Stimulated activated CD4-positive, alpha-beta T cell treated with anti-CD3 and anti-CD28 coated beads, Interleukin-1b, Interleukin-23, amount 100 ng/mL, for 1 hour (primary cell): Measurements from ENCODE around the gene SLC2A9.

Experiments used
- DNase-seq, 2 donors: peaks; one replicate each; pipeline ENCODE4 v3.0.0-alpha.2; 2020; ENCODE audit warnings: low read depth in 2 of 2

The SLC2A9 gene

DNA sequence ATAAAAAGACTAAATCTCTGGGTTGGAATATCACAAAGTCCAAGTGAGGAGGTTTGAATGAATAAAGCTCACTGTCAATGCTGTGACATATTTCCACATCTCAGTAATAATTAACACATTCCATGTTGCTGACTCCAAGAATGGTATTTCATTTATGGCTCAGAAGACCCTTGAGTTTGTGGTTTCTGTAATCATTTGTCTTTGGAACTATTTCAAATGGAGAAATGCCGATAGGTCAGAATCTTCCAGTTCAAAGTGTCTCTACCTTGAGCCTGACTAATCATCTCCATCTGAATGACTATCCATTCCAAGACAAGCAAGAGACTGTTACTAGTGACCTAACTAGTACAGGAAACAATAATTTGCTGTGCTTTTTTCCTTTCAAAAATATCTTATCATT is 24.2 kb upstream of the SLC2A9 start:
- no peak for DNase-seq

- DNase-seq: no peak
Observed at GRCh38 chr4:10041036-10041435, 19.7 kb upstream of the SLC2A9 start.

DNA sequence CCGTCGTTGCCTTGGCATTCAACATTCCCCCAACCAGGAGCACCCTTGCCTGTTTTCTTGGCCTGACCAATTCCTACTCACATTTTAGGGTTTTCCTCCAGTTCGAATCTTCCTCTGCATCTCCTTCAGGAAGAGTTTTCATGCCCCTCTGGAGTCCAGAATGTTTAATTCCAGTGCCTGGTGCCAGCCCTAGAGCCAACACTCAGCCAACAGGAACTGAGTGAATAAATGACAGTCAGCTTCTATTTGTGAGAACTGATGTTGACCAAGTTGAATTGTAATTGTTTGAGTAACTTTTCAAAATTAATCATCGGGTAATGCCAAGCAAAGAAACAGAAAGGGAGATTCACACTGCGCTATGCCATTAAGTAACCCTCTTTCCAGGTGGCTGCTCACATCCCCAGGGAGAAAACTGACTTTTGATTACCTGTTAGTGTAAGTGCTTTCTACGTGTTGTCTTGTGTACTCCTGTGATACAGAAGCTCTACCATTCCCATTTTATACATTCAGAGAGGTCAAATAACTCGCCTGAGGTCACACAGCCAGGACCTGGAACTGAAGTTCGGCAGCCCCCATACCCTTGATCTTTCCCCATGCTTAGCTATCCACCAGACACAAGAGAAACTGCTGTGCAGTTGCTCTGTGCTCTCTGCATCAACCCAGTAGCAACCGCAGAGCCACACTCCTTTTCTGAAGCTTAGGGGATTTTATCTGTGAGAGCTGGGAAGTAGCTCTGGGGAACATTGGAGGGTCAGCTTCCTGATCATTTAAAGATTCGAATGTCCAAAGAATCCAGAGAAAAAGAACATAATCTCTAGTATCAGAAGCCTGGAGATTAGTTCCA is 19.0 kb upstream of the SLC2A9 start:
- no peak for DNase-seq

GRCh38 chr4:10036807-10037342 is 15.6 kb upstream of the SLC2A9 start:
- no peak for DNase-seq

- DNase-seq: no peak
Observed at GRCh38 chr4:10035130-10035529, 13.8 kb upstream of the SLC2A9 start.

DNA sequence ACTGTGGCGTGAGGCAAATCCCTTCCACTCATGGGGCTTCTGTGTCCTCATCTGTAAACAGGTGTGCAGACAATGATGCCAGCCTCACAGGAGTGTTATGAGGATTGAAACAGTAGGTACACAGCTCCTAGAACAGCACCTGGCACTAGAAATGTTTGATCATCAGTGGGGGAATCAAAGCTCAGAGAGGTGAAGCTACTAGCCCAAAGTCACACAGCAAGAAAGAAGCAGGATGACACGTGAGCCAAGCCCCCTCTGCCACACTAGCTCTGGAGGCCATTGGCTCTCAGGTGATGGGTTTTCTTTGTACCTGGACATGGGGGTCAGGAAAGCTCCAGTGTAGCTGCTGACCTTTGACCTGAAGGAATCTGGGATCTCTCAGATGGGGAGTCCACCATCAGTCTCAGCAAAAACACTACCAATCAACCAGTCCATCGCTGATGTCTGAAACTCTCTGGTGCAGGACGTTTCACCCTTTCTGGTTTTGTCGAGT is 13.4 kb upstream of the SLC2A9 start:
- DNase-seq: no peak

DNA sequence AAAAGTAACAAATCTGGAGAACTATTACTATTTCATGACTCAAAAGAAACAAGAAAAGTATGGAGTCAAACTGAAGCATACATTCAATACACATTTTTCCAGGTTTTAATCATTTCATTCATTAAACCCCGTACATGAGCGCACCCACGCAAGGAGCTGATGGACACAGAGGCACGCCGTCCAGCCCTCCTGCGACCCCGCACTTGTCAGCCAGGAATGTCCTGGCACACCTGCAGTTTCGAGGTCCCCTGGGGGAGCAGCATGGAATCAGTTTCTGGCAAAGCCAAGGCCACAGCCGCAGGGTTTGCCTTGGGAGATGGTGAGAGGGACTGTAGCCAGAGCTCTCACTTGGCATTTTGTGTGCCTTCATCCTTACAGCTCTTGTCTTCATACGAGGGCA is 12.8 kb upstream of the SLC2A9 start:
- no peak for DNase-seq

DNA sequence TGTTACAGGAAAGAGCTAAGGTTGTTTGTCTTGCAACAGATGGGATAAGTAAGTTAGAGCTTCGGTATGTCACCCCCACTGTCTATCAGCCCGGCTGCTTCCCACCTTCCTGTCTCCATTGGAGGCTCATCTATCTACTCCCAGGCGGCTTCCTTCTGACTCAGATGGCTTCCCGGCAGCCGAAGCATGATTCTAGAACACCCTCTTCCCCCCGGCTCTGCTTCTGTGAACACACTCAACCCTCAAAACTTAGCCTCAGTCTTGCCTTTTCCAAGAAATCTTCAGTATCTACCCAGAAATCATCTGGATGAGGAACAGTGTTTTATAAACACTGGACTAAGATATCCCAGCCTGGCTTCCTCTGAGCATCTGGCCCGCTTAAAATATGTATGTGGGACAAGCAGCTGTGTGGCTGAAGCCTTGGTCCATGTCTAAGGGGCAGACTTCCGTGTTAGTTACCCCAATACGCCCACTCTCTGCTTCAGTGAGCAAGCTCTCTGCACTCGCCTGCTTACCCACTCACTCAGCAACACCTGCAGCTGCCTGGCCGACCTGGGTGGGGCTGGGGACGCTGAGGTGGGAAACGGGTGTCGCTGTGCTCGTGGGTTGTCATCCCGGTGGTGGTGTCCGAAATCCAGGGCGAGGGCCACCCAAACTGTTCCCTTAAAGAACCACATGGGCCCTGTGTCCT is 12.0 kb upstream of the SLC2A9 start:
- no peak for DNase-seq

GRCh38 chr4:10032625-10033024 is 11.3 kb upstream of the SLC2A9 start:
- no peak for DNase-seq

DNA sequence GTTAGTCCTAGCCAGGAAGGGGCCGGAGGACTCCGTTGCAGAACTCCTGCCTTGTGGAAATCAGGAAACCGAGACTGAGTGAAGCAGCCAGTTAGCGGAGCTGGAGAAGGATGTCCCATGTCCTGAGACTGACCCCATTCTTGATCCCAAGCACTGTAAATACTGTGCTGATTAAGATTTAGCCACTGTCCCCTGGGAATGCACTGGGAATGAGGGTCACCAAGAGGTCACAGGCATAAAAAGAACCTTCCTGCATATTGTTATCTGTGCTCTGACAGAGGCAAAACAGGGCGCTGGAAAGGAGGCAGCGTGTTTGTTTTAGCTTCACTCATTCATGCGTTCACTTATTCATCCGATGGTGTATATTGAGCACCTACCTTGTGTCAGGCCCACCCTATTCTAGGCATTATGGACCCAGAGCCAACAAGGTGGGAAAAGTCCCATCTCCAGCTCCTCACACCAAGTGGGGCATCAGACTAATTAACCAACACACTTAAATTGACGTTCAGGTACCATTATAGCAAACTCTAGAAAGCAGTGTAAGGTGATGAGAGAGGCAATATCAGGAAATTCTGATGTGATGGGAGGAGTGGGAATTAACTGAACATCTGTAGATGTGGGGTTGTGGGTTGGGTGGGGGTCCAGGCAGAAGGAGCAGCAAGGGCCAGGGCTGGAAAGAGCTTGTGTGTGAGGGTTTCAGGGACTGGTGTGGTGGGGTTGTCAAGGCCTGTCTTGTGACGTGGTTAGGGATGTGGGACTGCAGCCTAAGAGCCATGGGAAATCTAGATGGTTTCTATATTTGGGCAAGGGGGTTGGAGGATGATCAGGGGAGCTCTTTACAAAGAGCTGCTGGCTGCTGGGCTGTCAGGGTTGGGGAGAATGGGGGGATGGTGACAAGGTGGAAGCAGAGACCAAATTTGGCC is 10.6 kb upstream of the SLC2A9 start:
- no peak for DNase-seq

GRCh38 chr4:10030972-10031667 is 9.8 kb upstream of the SLC2A9 start:
- DNase-seq: no peak

- no peak for DNase-seq
Observed at GRCh38 chr4:10029403-10029802, 8.1 kb upstream of the SLC2A9 start.

DNA sequence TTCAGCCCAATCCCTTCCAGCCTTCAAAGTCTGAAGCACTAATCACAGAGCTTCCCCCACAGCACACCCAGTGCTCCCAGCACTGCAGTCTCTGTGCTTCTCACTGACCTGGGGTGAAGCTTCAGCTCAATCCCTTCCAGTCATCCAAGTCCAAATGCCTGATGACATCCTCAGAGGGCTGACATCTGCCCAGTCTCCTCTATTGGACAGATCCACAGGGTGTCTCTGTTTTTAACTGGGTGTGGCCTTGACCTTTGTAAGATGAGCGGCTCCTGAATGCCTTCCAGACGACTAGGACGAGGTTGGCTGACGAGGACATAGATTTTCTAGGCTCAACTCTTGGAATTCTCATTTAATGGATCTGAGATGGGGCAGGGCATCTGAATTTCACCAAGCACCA is 7.6 kb upstream of the SLC2A9 start:
- no peak for DNase-seq

GRCh38 chr4:10026485-10026884 is 5.2 kb upstream of the SLC2A9 start:
- DNase-seq: no peak

DNA sequence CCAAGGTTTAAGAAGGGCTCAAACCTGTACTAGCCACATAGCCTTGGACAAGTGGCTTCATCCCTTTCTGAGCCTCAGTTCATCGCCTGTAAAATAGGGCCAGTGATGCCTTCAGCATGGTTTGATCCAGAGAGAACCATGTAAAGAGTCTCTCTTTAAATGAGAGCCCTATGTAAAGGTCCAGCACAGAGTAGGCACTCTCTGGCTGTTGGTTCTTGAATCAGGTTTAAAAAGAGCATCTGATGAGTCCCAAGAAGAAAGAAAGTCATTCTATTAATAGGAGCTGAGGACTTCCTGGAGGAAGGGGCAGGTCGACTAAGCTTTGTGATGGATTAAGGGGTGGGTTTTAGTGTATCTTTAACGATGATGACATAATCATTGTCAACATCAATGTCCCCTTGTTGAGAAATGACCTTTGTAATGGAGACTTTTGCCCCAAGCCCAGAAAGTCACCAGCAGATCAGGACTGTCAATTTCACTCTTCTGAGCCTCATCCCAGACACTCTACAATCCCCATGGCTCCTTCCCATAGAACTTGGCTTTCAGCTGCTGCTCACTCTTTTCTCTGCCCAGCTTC is 4.0 kb upstream of the SLC2A9 start:
- no peak for DNase-seq

DNA sequence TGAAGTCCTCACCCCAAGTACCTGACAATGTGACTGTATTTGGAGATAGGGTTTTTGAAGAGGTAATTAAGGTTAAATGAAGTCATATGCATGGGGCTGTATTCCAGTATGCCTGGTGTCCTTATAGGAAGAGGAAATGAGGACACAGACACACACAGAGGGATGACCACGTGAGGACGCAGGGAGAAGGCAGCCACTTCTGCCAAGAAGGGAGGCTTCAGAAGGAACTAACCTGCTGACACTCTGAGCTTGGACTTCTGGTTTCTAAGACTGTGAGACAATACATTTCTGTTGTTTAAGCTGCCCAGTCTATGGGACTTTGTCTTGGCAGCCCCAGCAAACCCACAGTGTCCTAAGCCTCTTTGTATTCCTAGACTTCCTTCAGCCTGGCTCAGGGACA is 3.0 kb upstream of the SLC2A9 start:
- no peak for DNase-seq

DNA sequence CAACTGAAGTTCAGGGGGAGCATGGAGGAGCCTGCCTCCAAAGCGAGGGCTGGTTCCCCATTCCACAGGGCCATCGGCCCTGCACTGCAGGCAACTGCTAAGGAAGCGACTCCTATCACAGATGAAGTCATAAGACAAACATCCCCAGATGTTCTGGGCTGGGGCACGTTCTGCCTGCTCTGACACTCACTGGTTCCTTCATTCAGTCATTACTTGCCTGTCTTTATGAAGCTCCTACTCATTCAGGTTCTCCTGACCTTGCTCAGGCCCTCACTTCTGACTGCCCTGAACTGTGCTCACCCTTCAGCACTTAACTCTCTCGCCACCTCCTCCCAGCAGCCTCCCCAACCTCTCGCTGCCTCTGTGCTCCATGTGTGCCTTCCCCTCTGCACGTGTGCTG is 2.5 kb upstream of the SLC2A9 start:
- no peak for DNase-seq

DNA sequence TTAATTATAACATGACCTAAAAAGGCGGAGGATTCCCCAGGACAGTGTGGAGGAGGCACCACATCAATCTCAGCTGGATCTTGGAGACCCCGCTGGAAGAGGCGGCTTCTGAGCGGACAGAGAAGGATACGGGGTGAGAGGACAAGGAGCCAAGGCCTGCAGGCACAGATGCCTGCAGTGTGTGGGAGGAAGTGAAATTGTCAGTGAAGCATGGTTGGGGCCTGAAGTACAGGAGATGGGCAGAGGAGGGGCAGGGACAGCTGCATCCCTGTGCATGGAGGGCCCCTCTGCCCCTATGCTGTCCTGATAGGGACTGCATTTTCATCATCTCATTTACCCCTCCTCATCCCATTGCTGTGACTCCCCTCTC is 1.7 kb upstream of the SLC2A9 start:
- DNase-seq: no peak

DNA sequence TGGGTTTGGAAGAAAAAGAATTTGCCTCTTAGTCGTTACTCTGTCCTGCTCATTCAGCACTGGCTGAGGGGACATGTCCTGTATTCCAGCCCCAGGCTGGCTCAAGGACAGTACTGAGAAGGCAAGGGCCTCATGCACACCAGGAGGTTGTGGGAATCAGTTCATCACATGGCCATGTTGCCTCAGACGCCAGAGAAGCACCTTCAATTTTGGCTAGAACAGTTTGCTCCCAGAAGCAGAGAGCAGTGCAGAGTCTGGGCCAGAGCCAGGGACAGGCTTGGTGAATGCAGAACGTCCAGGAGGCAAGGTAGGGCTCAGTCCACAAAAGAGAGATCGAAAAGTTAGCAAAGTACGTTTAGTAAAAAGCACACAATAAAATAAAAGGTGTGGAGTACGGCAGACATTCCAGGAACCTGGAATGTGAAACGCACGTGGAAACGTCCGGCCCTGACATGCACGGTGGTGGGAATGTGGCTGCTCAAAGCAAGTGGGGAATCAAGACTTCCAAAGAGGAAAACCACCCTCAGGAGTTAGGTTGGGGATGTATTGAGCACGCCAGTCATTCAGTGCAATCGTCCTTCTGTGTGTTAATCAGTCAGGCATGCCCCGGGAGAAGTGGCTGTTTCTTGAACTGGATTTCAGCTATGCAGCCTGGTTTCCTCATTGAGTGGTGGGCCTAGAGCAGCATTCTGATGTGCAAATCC is 1.2 kb upstream of the SLC2A9 start:
- DNase-seq: no peak

DNA sequence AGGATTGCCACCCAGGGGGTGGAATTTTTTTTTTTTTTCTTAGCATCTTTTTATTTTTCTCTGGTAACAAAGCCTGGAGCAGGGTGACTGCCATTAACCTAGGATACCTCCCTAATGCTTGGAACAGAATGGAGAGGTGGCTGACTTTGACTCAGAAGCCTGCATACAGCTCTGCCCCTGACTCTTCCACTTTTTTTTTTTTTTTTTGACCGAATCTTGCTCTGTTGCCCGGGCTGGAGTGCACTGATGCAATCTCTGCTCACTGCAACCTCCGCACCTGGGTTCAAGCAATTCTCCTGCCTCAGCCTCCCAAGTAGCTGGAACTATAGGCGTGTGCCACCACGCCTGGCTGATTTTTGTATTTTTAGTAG is 341 bp upstream of the SLC2A9 start:
- no peak for DNase-seq
